Measurements from ENCODE around the gene TIMMDC1. TPM values are rescaled to one million over a fixed set of nuclear protein-coding genes. Genes with fewer than 3 reads are reported as not detected.

TIMMDC1 gene
- total RNA-seq, 4 donors from 2014 or later = 41.2 to 137 (median 101) TPM

- H3K9me3 ChIP-seq = no peaks in the 10 kb centered on the region
- no peaks in the 10 kb centered on the region for H3K27me3 ChIP-seq
- TF ChIP-seq POLR2A (IDR thresholded peaks at IDR 0.05) (no peak), CTCF (IDR thresholded peaks at IDR 0.05 in 4 of 5, conservative IDR thresholded peaks at IDR 0.05 in 1 of 5) (no peak)
- H3K27ac ChIP-seq = no peak overlapping the region
- H3K4me3 ChIP-seq = no peak overlapping the region
- no peaks in the 10 kb centered on the region for H3K36me3 ChIP-seq
- intact Hi-C loops (cut with DNase I; ENCODE audit: low total_unique reads) = no loop called here
- in situ Hi-C loops (cut with MboI; ENCODE audit: low sequenced_read_pairs in 4 of 4) = no loop called here
- H3K4me1 ChIP-seq = no peaks in the 10 kb centered on the region
- DNase-seq (no peak), ATAC-seq (no peak)
These were observed 43.9 kb downstream of the TIMMDC1 start for GRCh38 chr3:119542168-119542767.

- no peak for TF ChIP-seq POLR2A (IDR thresholded peaks at IDR 0.05)
- no peak for TF ChIP-seq CTCF (IDR thresholded peaks at IDR 0.05 in 4 of 5, conservative IDR thresholded peaks at IDR 0.05 in 1 of 5)
- DNase-seq (no peak), ATAC-seq (no peak)
- Histone ChIP-seq H3K9me3 (no peaks in the 10 kb centered on the region), H3K36me3 (no peaks in the 10 kb centered on the region), H3K27me3 (no peaks in the 10 kb centered on the region), H3K4me3 (no peak overlapping the region), H3K4me1 (no peaks in the 10 kb centered on the region), H3K27ac (no peak overlapping the region)
- intact Hi-C loops (cut with DNase I; ENCODE audit: low total_unique reads) (no loop called here), in situ Hi-C loops (cut with MboI; ENCODE audit: low sequenced_read_pairs in 4 of 4) (no loop called here)
These were observed 44.8 kb downstream of the TIMMDC1 start for GRCh38 chr3:119543147-119543546.

- DNase-seq (no peak), ATAC-seq (no peak)
- H3K4me3 ChIP-seq = no peak overlapping the region
- H3K27me3 ChIP-seq = no peaks in the 10 kb centered on the region
- TF ChIP-seq POLR2A (IDR thresholded peaks at IDR 0.05) (no peak), CTCF (IDR thresholded peaks at IDR 0.05 in 4 of 5, conservative IDR thresholded peaks at IDR 0.05 in 1 of 5) (no peak)
- in situ Hi-C loops (cut with MboI; ENCODE audit: low sequenced_read_pairs in 4 of 4) = no loop called here
- H3K27ac ChIP-seq = no peak overlapping the region
- H3K9me3 ChIP-seq = no peaks in the 10 kb centered on the region
- no peaks in the 10 kb centered on the region for H3K4me1 ChIP-seq
- H3K36me3 ChIP-seq = no peaks in the 10 kb centered on the region
- intact Hi-C loops (cut with DNase I; ENCODE audit: low total_unique reads) = no loop called here
These were observed 48.9 kb downstream of the TIMMDC1 start for GRCh38 chr3:119547227-119547626.

- no peaks in the 10 kb centered on the region for H3K36me3 ChIP-seq
- H3K27ac ChIP-seq = no peak overlapping the region
- TF ChIP-seq POLR2A (IDR thresholded peaks at IDR 0.05) = no peak
- TF ChIP-seq CTCF (IDR thresholded peaks at IDR 0.05 in 4 of 5, conservative IDR thresholded peaks at IDR 0.05 in 1 of 5) = no peak
- no peak for ATAC-seq
- in situ Hi-C loops (cut with MboI; ENCODE audit: low sequenced_read_pairs in 4 of 4) = no loop called here
- no peaks in the 10 kb centered on the region for H3K9me3 ChIP-seq
- DNase-seq = no peak
- intact Hi-C loops (cut with DNase I; ENCODE audit: low total_unique reads) = no loop called here
- H3K4me1 ChIP-seq = no peaks in the 10 kb centered on the region
- no peaks in the 10 kb centered on the region for H3K27me3 ChIP-seq
- no peak overlapping the region for H3K4me3 ChIP-seq
These were observed 50.0 kb downstream of the TIMMDC1 start for GRCh38 chr3:119548341-119548740.

All from gastrocnemius medialis (tissue), 4 donors.